Measurements from ENCODE around the gene TTLL9. TPM values are rescaled to one million over a fixed set of nuclear protein-coding genes. Genes with fewer than 3 reads are reported as not detected.

TTLL9 gene
- total RNA-seq, 2 donors from 2014 or later: not detected

GRCh38 chr20:31869673-31869941 lies 827 bp upstream of the TTLL9 start:
- Mint-ChIP-seq H3K27ac (no peak overlapping the region), H3K36me3 (ENCODE audit: low read depth) (peaks cover 7% of the 10 kb centered on the region), H3K4me1 (peaks cover 15% of the 10 kb centered on the region), H3K4me3 (peak overlapping the region; percentile 90), H3K27me3 (peaks cover 60% of the 10 kb centered on the region)
- DNase-seq (no peak), ATAC-seq (no peak)
- no peaks in the 10 kb centered on the region for H3K9me3 ChIP-seq (ENCODE audit: control insufficient read depth, low read length, poor library complexity, severe bottlenecking)

- DNase-seq (no peak), ATAC-seq (no peak)
- Mint-ChIP-seq H3K4me3 (peak overlapping the region; percentile 89), H3K27ac (no peak overlapping the region), H3K27me3 (peaks cover 69% of the 10 kb centered on the region), H3K36me3 (ENCODE audit: low read depth) (peaks cover 7% of the 10 kb centered on the region), H3K4me1 (peaks cover 17% of the 10 kb centered on the region)
- no peaks in the 10 kb centered on the region for H3K9me3 ChIP-seq (ENCODE audit: control insufficient read depth, low read length, poor library complexity, severe bottlenecking)
These were observed 538 bp downstream of the TTLL9 start for GRCh38 chr20:31870726-31871617.

GRCh38 chr20:31871618-31871954 lies 1.2 kb downstream of the TTLL9 start:
- Mint-ChIP-seq H3K36me3 (ENCODE audit: low read depth) (peaks cover 7% of the 10 kb centered on the region), H3K4me1 (peaks cover 17% of the 10 kb centered on the region), H3K27me3 (peaks cover 69% of the 10 kb centered on the region), H3K27ac (no peak overlapping the region), H3K4me3 (no peak overlapping the region)
- DNase-seq (no peak), ATAC-seq (no peak)
- no peaks in the 10 kb centered on the region for H3K9me3 ChIP-seq (ENCODE audit: control insufficient read depth, low read length, poor library complexity, severe bottlenecking)

GRCh38 chr20:31872406-31872805 lies 2.0 kb downstream of the TTLL9 start:
- H3K4me1 Mint-ChIP-seq: peaks cover 17% of the 10 kb centered on the region
- DNase-seq (no peak), ATAC-seq (no peak)
- H3K9me3 ChIP-seq (ENCODE audit: control insufficient read depth, low read length, poor library complexity, severe bottlenecking): no peaks in the 10 kb centered on the region
- peaks cover 69% of the 10 kb centered on the region for H3K27me3 Mint-ChIP-seq
- no peak overlapping the region for H3K4me3 Mint-ChIP-seq
- peaks cover 7% of the 10 kb centered on the region for H3K36me3 Mint-ChIP-seq (ENCODE audit: low read depth)
- H3K27ac Mint-ChIP-seq: no peak overlapping the region

- ATAC-seq (no peak), DNase-seq (no peak)
- H3K36me3 Mint-ChIP-seq (ENCODE audit: low read depth): peaks cover 4% of the 10 kb centered on the region
- no peaks in the 10 kb centered on the region for H3K9me3 ChIP-seq (ENCODE audit: control insufficient read depth, low read length, poor library complexity, severe bottlenecking)
- peaks cover 50% of the 10 kb centered on the region for H3K27me3 Mint-ChIP-seq
- H3K4me3 Mint-ChIP-seq: no peak overlapping the region
- H3K27ac Mint-ChIP-seq: no peak overlapping the region
- peaks cover 17% of the 10 kb centered on the region for H3K4me1 Mint-ChIP-seq
These were observed 5.2 kb downstream of the TTLL9 start for GRCh38 chr20:31875671-31876070.

GRCh38 chr20:31877684-31878083 lies 7.2 kb downstream of the TTLL9 start:
- no peak for DNase-seq
- H3K9me3 ChIP-seq (ENCODE audit: control insufficient read depth, low read length, poor library complexity, severe bottlenecking): no peaks in the 10 kb centered on the region
- no peak overlapping the region for H3K4me3 Mint-ChIP-seq
- peaks cover 31% of the 10 kb centered on the region for H3K27me3 Mint-ChIP-seq
- no peak for ATAC-seq
- no peak overlapping the region for H3K27ac Mint-ChIP-seq
- H3K4me1 Mint-ChIP-seq: peaks cover 10% of the 10 kb centered on the region
- peaks cover 2% of the 10 kb centered on the region for H3K36me3 Mint-ChIP-seq (ENCODE audit: low read depth)

GRCh38 chr20:31879143-31879987 lies 8.9 kb downstream of the TTLL9 start:
- ATAC-seq: peak; percentile 91
- H3K9me3 ChIP-seq (ENCODE audit: control insufficient read depth, low read length, poor library complexity, severe bottlenecking): no peaks in the 10 kb centered on the region
- H3K4me1 Mint-ChIP-seq: peaks cover 10% of the 10 kb centered on the region
- peak; percentile 61 to 66 (median 63) for DNase-seq
- H3K4me3 Mint-ChIP-seq: peak overlapping the region; percentile 92
- H3K27ac Mint-ChIP-seq: peak overlapping the region; percentile 74
- peaks cover 2% of the 10 kb centered on the region for H3K36me3 Mint-ChIP-seq (ENCODE audit: low read depth)
- H3K27me3 Mint-ChIP-seq: peaks cover 16% of the 10 kb centered on the region

GRCh38 chr20:31881945-31882344 lies 11.5 kb downstream of the TTLL9 start:
- Mint-ChIP-seq H3K27me3 (peaks cover 15% of the 10 kb centered on the region), H3K4me1 (peaks cover 8% of the 10 kb centered on the region), H3K27ac (no peak overlapping the region), H3K36me3 (ENCODE audit: low read depth) (peaks cover 2% of the 10 kb centered on the region), H3K4me3 (no peak overlapping the region)
- no peak for DNase-seq
- ATAC-seq: no peak
- H3K9me3 ChIP-seq (ENCODE audit: control insufficient read depth, low read length, poor library complexity, severe bottlenecking): no peaks in the 10 kb centered on the region

GRCh38 chr20:31883829-31884228 lies 13.4 kb downstream of the TTLL9 start:
- Mint-ChIP-seq H3K4me1 (peaks cover 8% of the 10 kb centered on the region), H3K36me3 (ENCODE audit: low read depth) (peaks cover 2% of the 10 kb centered on the region), H3K4me3 (no peak overlapping the region), H3K27me3 (peaks cover 21% of the 10 kb centered on the region), H3K27ac (no peak overlapping the region)
- H3K9me3 ChIP-seq (ENCODE audit: control insufficient read depth, low read length, poor library complexity, severe bottlenecking): no peaks in the 10 kb centered on the region
- ATAC-seq: no peak
- no peak for DNase-seq

GRCh38 chr20:31890646-31891045 lies 20.2 kb downstream of the TTLL9 start:
- ATAC-seq (no peak), DNase-seq (no peak)
- Mint-ChIP-seq H3K4me3 (no peak overlapping the region), H3K4me1 (peaks cover 2% of the 10 kb centered on the region), H3K36me3 (ENCODE audit: low read depth) (no peaks in the 10 kb centered on the region), H3K27ac (no peak overlapping the region), H3K27me3 (peaks cover 28% of the 10 kb centered on the region)
- H3K9me3 ChIP-seq (ENCODE audit: control insufficient read depth, low read length, poor library complexity, severe bottlenecking): no peaks in the 10 kb centered on the region

- no peak for DNase-seq
- H3K4me1 Mint-ChIP-seq: peaks cover 2% of the 10 kb centered on the region
- no peaks in the 10 kb centered on the region for H3K36me3 Mint-ChIP-seq (ENCODE audit: low read depth)
- H3K27ac Mint-ChIP-seq: no peak overlapping the region
- no peak overlapping the region for H3K4me3 Mint-ChIP-seq
- H3K27me3 Mint-ChIP-seq: peaks cover 48% of the 10 kb centered on the region
- peak; percentile 79 for ATAC-seq
- H3K9me3 ChIP-seq (ENCODE audit: control insufficient read depth, low read length, poor library complexity, severe bottlenecking): no peaks in the 10 kb centered on the region
These were observed 24.7 kb downstream of the TTLL9 start for GRCh38 chr20:31894980-31895675.

GRCh38 chr20:31896049-31896448 lies 25.6 kb downstream of the TTLL9 start:
- H3K36me3 Mint-ChIP-seq (ENCODE audit: low read depth): peaks cover 2% of the 10 kb centered on the region
- ATAC-seq: no peak
- peaks cover 2% of the 10 kb centered on the region for H3K4me1 Mint-ChIP-seq
- no peaks in the 10 kb centered on the region for H3K9me3 ChIP-seq (ENCODE audit: control insufficient read depth, low read length, poor library complexity, severe bottlenecking)
- peaks cover 48% of the 10 kb centered on the region for H3K27me3 Mint-ChIP-seq
- no peak for DNase-seq
- no peak overlapping the region for H3K4me3 Mint-ChIP-seq
- no peak overlapping the region for H3K27ac Mint-ChIP-seq

- Mint-ChIP-seq H3K27ac (no peak overlapping the region), H3K4me3 (no peak overlapping the region), H3K36me3 (ENCODE audit: low read depth) (peaks cover 2% of the 10 kb centered on the region), H3K4me1 (peaks cover 2% of the 10 kb centered on the region), H3K27me3 (peaks cover 45% of the 10 kb centered on the region)
- H3K9me3 ChIP-seq (ENCODE audit: control insufficient read depth, low read length, poor library complexity, severe bottlenecking): no peaks in the 10 kb centered on the region
- DNase-seq (no peak), ATAC-seq (no peak)
These were observed 27.1 kb downstream of the TTLL9 start for GRCh38 chr20:31897541-31897940.

Data from T-helper 17 cell (primary cell).